Psoas muscle (tissue), 8 donors: Measurements from ENCODE around the gene HYAL3. TPM values are rescaled to one million over a fixed set of nuclear protein-coding genes. Genes with fewer than 3 reads are reported as not detected.

ENCODE experiments used
- ATAC-seq, 4 donors: fragments of 200-7000 bp; cut with Tn5 transposase; one replicate each; pipeline ENCODE4 v1.9.1; 2020; ENCODE audit warnings: moderate library complexity in 3 of 4, mild to moderate bottlenecking in 2 of 4
- DNase-seq, 2 donors: peaks; one replicate each; pipeline ENCODE4 v3.0.0-alpha.2; 2020
- H3K27ac ChIP-seq: fragments of 200-600 bp; one replicate; pipeline ENCODE4 v1.8.0; 2022
- H3K27me3 ChIP-seq, 3 donors: fragments of 200-600 bp in 1 of 3; one replicate each; pipeline versions ENCODE4 v1.6.1 to v1.8.0; 2013 to 2022; ENCODE audit warnings: low read length in 2 of 3, mild to moderate bottlenecking in 2 of 3, moderate library complexity in 1 of 3; ENCODE audit not compliant: insufficient read depth in 3 of 3
- H3K36me3 ChIP-seq, 2 donors: fragments of 200-600 bp in 1 of 2; one replicate each; pipeline versions ENCODE4 v1.6.1 to v1.8.0; 2013 to 2022; ENCODE audit warnings: low read depth in 1 of 2, mild to moderate bottlenecking in 1 of 2, moderate library complexity in 1 of 2; ENCODE audit not compliant: insufficient read depth in 1 of 2
- H3K4me1 ChIP-seq: fragments of 200-600 bp; one replicate; pipeline ENCODE4 v1.8.0; 2022
- H3K4me3 ChIP-seq: fragments of 200-600 bp; one replicate; pipeline ENCODE4 v1.8.0; 2022; ENCODE audit warnings: mild to moderate bottlenecking
- H3K9me3 ChIP-seq: fragments of 200-600 bp; one replicate; pipeline ENCODE4 v1.8.0; 2022
- WGBS, 3 donors: extraction: QIAGEN DNeasy Blood & Tissue Kit; methylation state at CpG; one replicate each; pipeline versions ENCODE4 v1.1.6 to v1.1.7; 2013; 5-methylcytosine and 5-hydroxymethylcytosine counted together
- intact Hi-C, 2 donors: fragments of 100-400 bp; cut with DNase I; formaldehyde crosslinking; loops; one replicate each; pipeline versions ENCODE4 v1.11.0 to v1.14.2; 2022
- polyA plus RNA-seq, 3 donors: library from polyadenylated mRNA; stranded (reverse); fragments of 200-250 nt; gene quantifications; one replicate each; pipeline ENCODE4 v1.2.3, GENCODE V29; 2013
- total RNA-seq, 4 donors: library from RNA; stranded (reverse); fragmentation: NEBNext Ultra II Directional in 2 of 4; extraction: Animal tissue kit (Norgen Biotek cat#: 25700) in 2 of 4; gene quantifications; one replicate each; pipeline versions ENCODE4 v1.2.1 to v1.2.4, GENCODE V29; 2021 to 2023
- TF ChIP-seq, protein P1 (sequence below): fragments of 200-600 bp; IDR thresholded peaks from one replicate; pipeline ENCODE4 v1.8.0; 2022; ENCODE audit warnings: antibody characterized with exemption
- donor health status: healthy with polysubstance abuse.
- donor health status: DM: no; HTN: no; CAD: no; lungs with moderate emphysema.
- donor health status: Bipolar disorder and iron deficiency.
- donor health status: healthy.
- donor health status: DM: yes; HTN: yes; CAD: no.
- donor health status: DM: no; HTN: no; CAD: no.
- donor health status: DM: no; HTN: no; CAD: no.
- donor health status: DM: yes; HTN: yes; CAD: no.

The HYAL3 gene
- total and polyA plus RNA-seq, 7 donors, result 0.23 to 3.4 (median 0.65) TPM

DNA sequence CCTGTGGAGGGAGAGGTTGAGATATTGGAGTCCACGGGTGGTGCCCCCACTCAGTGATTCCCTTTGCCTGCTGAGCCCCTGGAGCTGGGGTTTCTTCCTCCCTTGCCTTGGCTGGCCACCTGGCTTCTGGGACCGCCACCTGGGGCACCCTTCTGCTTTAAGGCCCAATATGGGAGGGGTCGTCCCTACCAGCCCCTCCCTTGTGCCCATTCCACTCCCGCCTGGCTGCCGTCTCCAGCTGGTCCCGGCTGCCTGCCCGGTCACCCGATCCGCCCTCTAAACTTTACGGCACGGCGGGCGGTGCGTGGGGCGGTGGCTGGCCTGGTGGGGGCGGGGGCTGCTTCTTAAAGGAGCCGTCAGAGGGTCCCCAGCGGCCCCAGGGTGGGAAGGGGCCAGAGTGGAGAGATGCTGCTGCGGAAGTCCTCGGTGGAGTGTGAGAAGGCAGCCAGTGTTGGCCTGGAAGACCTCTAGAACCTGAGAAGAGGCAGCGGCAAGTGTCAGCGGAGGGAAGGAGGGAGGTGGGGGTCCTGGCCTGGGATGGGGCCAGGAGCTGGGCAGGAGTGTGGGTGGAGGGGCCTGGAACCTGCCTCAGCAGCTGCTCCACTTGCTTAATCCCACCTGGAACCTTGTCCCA, 31.8 kb downstream of the HYAL3 start:
- H3K36me3 ChIP-seq, result no peaks in the 10 kb centered on the region
- peak overlapping the region; percentile 82 for H3K27ac ChIP-seq
- no peaks in the 10 kb centered on the region for H3K9me3 ChIP-seq
- ATAC-seq, result peak; percentile 59 to 81 (median 66)
- peak; percentile 72 to 85 for DNase-seq
- peaks cover 48% of the 10 kb centered on the region for H3K4me1 ChIP-seq
- WGBS, 3 donors, result 3 to 5% (median 4%) methylated on average over 21 to 22 of the region's 22 CpGs
- peak overlapping the region; percentile 72 for H3K4me3 ChIP-seq
- TF ChIP-seq, protein P1, sequence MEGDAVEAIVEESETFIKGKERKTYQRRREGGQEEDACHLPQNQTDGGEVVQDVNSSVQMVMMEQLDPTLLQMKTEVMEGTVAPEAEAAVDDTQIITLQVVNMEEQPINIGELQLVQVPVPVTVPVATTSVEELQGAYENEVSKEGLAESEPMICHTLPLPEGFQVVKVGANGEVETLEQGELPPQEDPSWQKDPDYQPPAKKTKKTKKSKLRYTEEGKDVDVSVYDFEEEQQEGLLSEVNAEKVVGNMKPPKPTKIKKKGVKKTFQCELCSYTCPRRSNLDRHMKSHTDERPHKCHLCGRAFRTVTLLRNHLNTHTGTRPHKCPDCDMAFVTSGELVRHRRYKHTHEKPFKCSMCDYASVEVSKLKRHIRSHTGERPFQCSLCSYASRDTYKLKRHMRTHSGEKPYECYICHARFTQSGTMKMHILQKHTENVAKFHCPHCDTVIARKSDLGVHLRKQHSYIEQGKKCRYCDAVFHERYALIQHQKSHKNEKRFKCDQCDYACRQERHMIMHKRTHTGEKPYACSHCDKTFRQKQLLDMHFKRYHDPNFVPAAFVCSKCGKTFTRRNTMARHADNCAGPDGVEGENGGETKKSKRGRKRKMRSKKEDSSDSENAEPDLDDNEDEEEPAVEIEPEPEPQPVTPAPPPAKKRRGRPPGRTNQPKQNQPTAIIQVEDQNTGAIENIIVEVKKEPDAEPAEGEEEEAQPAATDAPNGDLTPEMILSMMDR, result no peak
- H3K27me3 ChIP-seq, result no peaks in the 10 kb centered on the region
- intact Hi-C loops, result loop anchor here in 1 of 2 donors (10.0 kb wide), 1 partner anchor 277 kb away; no protein-coding TSS in a partner anchor

- no peak for DNase-seq
- Histone ChIP-seq H3K27me3 (no peaks in the 10 kb centered on the region), H3K27ac (peak overlapping the region; percentile 82), H3K4me1 (peaks cover 48% of the 10 kb centered on the region), H3K9me3 (no peaks in the 10 kb centered on the region), H3K4me3 (peak overlapping the region; percentile 72), H3K36me3 (no peaks in the 10 kb centered on the region)
- WGBS, 3 donors, result 54 to 67% (median 57%) methylated on average over 7 of the region's 7 CpGs
- TF ChIP-seq, protein P1, result no peak
- peak in 1 of 4 donors; percentile 7 for ATAC-seq
- intact Hi-C loops, result loop anchor here in 1 of 2 donors (10.0 kb wide), 1 partner anchor 278 kb away; no protein-coding TSS in a partner anchor
Measured at GRCh38 chr3:50266836-50267235, 32.4 kb downstream of the HYAL3 start.

DNA sequence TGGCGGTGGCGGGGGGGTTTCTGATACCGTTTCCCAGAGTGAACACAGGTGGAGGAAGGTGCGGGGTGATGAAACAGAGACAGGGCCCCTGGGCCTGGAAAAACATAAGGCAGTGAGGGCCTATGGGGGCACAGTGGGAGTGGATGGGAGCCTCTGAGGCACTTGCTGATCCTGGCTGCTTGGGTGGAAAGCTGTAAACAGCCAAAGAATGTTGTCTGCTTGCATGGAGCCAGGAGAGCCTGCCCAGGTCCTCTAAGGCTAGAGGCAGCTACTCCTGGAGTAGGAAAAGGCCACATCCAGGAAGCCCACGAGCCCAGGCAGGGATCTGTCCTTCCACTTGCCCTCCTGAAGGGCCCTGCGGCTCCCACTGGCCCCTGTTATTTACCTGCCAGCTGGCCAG, 33.2 kb downstream of the HYAL3 start:
- 69 to 71% (median 70%) methylated on average over 6 of the region's 6 CpGs for WGBS, 3 donors
- H3K36me3 ChIP-seq, result no peaks in the 10 kb centered on the region
- DNase-seq (no peak), ATAC-seq (no peak)
- no peaks in the 10 kb centered on the region for H3K9me3 ChIP-seq
- peaks cover 49% of the 10 kb centered on the region for H3K4me1 ChIP-seq
- TF ChIP-seq, protein P1, result no peak
- peak overlapping the region; percentile 63 for H3K27ac ChIP-seq
- intact Hi-C loops, result loop anchor here in 1 of 2 donors (10.0 kb wide), 1 partner anchor 279 kb away; no protein-coding TSS in a partner anchor
- H3K27me3 ChIP-seq, result no peaks in the 10 kb centered on the region
- no peak overlapping the region for H3K4me3 ChIP-seq

- Histone ChIP-seq H3K27me3 (no peaks in the 10 kb centered on the region), H3K27ac (peak overlapping the region; percentile 63), H3K4me3 (no peak overlapping the region), H3K9me3 (no peaks in the 10 kb centered on the region), H3K4me1 (peaks cover 54% of the 10 kb centered on the region), H3K36me3 (no peaks in the 10 kb centered on the region)
- ATAC-seq, result no peak
- 17 to 54% (median 32%) methylated on average over 1 of the region's 1 CpG for WGBS, 3 donors
- TF ChIP-seq, protein P1, result no peak
- no peak for DNase-seq
- intact Hi-C loops, result loop anchor here in 1 of 2 donors (10.0 kb wide), 1 partner anchor 279 kb away; no protein-coding TSS in a partner anchor
Measured at GRCh38 chr3:50265571-50265970, 33.6 kb downstream of the HYAL3 start.
